Measurements from ENCODE around the gene NTPCR. TPM values are rescaled to one million over a fixed set of nuclear protein-coding genes. Genes with fewer than 3 reads are reported as not detected.

NTPCR gene
- total and polyA plus RNA-seq, 3 donors from 2014 or later = 25.5 to 85.1 (median 38.8) TPM

DNA sequence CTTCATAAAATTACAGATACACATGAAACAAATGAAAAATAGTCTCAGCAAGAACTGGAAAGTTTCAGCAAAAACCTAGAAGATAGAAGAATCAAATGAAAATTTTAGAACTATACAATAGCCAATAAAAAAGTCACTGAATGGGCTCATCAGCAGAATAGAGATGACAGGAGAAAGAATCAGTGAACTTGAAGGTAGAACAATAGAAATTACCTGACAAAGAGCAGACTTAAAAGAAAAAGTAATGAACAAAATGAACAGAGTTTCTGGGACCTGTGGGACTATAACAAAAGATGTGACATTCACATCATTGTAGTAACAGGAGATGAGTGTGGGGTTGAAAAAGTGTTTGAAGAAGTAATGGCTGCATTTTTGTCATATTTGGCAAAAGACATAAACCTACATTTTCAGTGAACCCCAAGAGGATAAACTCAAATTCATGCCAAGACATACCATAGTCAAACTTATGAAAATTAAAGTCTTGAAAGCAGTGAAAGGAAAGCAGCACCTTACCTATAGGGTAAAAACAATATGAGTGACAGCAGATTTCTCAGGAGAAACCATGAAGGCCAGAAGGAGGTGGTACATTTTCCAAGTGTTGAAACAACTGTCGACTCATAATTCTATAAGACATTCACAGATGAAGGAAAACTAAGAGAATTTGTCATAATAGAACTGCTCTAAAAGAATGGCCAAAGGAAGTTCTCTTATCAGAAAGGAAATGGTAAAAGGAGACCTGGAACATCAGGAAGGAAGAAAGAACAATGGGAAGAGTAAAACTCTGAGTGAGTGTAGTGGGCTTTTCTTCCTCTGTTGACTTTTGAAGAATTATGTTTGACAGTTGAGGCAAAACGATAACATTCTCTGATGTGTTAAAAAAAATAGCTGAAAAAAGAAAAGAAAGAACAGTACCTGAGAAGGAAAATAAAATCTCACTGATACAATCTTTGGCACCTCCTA, 23.5 kb downstream of the NTPCR start:
- WGBS, 2 donors = 81 to 88% methylated on average over 2 of the region's 2 CpGs
- Histone ChIP-seq H3K27me3 (no peaks in the 10 kb centered on the region), H3K9me3 (no peaks in the 10 kb centered on the region), H3K4me3 (no peak overlapping the region), H3K36me3 (ENCODE audit: low read depth, missing control alignments) (peaks cover 3% of the 10 kb centered on the region), H3K27ac (no peak overlapping the region), H3K4me1 (no peaks in the 10 kb centered on the region)
- no peak for DNase-seq
- intact Hi-C loops (cut with DNase I; ENCODE audit: low total_unique reads) = no loop called here
- no peak for TF ChIP-seq POLR2A (IDR thresholded peaks at IDR 0.05)
- TF ChIP-seq, protein P1, sequence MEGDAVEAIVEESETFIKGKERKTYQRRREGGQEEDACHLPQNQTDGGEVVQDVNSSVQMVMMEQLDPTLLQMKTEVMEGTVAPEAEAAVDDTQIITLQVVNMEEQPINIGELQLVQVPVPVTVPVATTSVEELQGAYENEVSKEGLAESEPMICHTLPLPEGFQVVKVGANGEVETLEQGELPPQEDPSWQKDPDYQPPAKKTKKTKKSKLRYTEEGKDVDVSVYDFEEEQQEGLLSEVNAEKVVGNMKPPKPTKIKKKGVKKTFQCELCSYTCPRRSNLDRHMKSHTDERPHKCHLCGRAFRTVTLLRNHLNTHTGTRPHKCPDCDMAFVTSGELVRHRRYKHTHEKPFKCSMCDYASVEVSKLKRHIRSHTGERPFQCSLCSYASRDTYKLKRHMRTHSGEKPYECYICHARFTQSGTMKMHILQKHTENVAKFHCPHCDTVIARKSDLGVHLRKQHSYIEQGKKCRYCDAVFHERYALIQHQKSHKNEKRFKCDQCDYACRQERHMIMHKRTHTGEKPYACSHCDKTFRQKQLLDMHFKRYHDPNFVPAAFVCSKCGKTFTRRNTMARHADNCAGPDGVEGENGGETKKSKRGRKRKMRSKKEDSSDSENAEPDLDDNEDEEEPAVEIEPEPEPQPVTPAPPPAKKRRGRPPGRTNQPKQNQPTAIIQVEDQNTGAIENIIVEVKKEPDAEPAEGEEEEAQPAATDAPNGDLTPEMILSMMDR (IDR thresholded peaks at IDR 0.05) = no peak

DNA sequence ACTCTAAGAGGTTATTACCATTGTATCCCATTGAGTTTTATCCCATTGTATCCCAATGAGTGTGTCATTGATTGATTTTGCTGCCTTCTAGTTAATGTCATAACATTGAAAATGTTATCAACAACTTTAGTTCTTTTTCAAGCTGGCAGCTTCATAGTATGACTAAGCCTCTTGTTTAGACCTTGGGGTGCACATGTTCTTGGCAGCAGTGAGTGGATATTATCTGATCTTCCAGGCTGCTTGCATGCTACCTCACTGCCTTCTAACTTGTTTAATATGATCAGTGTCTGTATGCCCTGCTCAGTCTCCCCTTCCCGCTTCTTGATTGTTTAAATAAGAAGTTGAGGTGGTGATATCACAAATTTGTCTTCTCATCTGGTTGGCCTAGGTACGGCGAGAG, 24.6 kb downstream of the NTPCR start:
- Histone ChIP-seq H3K4me3 (no peak overlapping the region), H3K4me1 (no peaks in the 10 kb centered on the region), H3K9me3 (no peaks in the 10 kb centered on the region), H3K27me3 (no peaks in the 10 kb centered on the region), H3K36me3 (ENCODE audit: low read depth, missing control alignments) (peaks cover 3% of the 10 kb centered on the region), H3K27ac (no peak overlapping the region)
- WGBS, 2 donors = 95 to 99% methylated on average over 3 of the region's 3 CpGs
- no peak for TF ChIP-seq POLR2A (IDR thresholded peaks at IDR 0.05)
- TF ChIP-seq, protein P1 (IDR thresholded peaks at IDR 0.05) = no peak
- no peak for DNase-seq
- intact Hi-C loops (cut with DNase I; ENCODE audit: low total_unique reads) = no loop called here

DNA sequence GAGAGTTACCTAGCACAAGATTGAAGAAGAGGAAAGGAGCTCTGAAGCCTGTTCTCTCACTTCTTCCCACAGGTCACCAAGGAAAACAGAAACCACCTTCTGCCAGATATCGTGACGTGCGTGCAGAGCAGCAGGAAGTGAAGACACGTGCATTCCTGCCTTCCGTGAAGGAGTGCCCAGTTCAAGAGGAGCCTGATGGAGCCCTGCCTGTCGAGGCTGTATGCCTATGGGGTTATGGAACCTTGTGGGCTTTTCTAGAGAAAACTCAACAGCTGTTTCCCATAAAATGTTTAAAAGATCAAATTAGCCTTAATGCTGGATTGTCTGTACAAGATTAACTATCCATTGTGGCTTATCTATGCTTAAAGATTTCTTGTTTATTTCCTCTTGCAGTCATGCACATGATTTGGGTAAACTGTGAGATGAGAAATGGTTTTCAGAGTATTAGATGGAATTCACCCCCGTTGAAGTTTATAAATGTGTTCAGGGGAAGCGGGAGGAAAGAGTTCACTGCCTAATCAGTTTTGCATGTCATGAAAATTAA, 27.8 kb downstream of the NTPCR start:
- intact Hi-C loops (cut with DNase I; ENCODE audit: low total_unique reads) = no loop called here
- no peak for DNase-seq
- Histone ChIP-seq H3K4me3 (no peak overlapping the region), H3K27me3 (no peaks in the 10 kb centered on the region), H3K36me3 (ENCODE audit: low read depth, missing control alignments) (no peaks in the 10 kb centered on the region), H3K4me1 (peaks cover 6% of the 10 kb centered on the region), H3K9me3 (no peaks in the 10 kb centered on the region), H3K27ac (no peak overlapping the region)
- 69 to 78% methylated on average over 8 of the region's 8 CpGs for WGBS, 2 donors
- TF ChIP-seq POLR2A (IDR thresholded peaks at IDR 0.05) = no peak
- TF ChIP-seq, protein P1 (IDR thresholded peaks at IDR 0.05) = no peak

DNA sequence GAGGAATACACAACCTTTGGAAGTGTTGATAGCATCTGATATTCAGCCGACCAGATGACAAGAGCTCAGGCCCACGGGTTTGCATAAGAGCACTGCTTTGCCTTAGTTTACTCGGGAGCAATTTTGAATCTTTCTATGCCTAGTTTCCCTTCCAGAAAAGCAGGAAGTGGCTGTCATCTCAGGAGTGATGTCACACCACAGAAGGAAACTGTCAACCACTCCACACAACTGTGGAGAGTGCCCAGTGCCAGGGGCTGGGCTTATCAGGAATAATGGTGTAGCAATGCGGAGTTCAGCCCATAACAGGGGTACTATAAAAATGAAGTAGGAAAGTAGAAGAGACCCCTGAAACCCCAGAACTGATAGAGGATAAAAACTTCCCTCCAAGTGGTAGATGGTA, 28.4 kb downstream of the NTPCR start:
- Histone ChIP-seq H3K4me3 (no peak overlapping the region), H3K27ac (no peak overlapping the region), H3K27me3 (no peaks in the 10 kb centered on the region), H3K4me1 (peaks cover 9% of the 10 kb centered on the region), H3K9me3 (no peaks in the 10 kb centered on the region), H3K36me3 (ENCODE audit: low read depth, missing control alignments) (no peaks in the 10 kb centered on the region)
- TF ChIP-seq POLR2A (IDR thresholded peaks at IDR 0.05) = no peak
- TF ChIP-seq, protein P1 (IDR thresholded peaks at IDR 0.05) = no peak
- intact Hi-C loops (cut with DNase I; ENCODE audit: low total_unique reads) = no loop called here
- no peak for DNase-seq
- WGBS, 2 donors = 67 to 72% methylated on average over 4 of the region's 4 CpGs
